Measurements from ENCODE around the gene PCCA.

PCCA gene

DNA sequence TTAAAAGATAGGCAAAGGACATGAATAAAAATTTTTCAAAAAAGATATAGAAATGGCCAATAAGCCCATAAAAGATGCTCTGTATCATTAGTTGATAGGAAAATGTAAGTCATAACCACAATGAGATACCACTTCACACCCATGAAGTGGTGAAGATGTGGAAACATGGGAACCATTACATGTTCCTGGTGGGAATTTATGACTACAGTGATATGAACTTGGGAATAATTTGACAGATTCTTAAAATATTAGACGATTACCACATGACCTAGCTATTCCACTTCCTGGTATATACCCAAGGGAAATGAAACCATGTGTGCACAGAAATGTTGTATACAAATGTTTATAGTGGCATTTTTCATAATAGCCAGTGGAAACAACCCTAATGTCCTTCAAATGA lies 267.5 kb downstream of the PCCA start:
- TF ChIP-seq, protein P1, sequence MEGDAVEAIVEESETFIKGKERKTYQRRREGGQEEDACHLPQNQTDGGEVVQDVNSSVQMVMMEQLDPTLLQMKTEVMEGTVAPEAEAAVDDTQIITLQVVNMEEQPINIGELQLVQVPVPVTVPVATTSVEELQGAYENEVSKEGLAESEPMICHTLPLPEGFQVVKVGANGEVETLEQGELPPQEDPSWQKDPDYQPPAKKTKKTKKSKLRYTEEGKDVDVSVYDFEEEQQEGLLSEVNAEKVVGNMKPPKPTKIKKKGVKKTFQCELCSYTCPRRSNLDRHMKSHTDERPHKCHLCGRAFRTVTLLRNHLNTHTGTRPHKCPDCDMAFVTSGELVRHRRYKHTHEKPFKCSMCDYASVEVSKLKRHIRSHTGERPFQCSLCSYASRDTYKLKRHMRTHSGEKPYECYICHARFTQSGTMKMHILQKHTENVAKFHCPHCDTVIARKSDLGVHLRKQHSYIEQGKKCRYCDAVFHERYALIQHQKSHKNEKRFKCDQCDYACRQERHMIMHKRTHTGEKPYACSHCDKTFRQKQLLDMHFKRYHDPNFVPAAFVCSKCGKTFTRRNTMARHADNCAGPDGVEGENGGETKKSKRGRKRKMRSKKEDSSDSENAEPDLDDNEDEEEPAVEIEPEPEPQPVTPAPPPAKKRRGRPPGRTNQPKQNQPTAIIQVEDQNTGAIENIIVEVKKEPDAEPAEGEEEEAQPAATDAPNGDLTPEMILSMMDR (IDR thresholded peaks at IDR 0.05; ENCODE audit: low read depth, low read length, missing control alignments), result no peak
- DNase-seq (ENCODE audit: extremely low read depth, low read depth), result no peak
- H3K4me3 ChIP-seq (replicated peaks; ENCODE audit: low read depth, low read length), result no peak overlapping the region

DNA sequence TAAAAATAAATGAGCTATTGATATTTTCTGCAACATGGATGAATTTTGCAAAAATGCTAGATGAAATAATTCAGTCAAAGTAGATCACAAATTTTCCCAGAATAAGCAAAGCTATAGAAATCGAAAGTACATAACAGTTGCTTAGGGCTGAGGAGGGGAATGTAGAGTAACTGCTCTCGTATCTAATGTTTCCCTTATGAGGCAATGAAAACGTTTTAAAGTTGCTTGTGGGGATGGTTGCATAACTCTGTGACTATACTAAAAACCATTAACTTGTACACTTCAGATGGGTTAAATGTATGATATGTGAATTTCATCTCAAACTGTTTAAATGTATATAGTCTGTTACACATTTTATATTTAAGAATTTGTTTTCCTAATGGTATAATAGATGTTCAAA lies 268.0 kb downstream of the PCCA start:
- H3K4me3 ChIP-seq (replicated peaks; ENCODE audit: low read depth, low read length), result no peak overlapping the region
- no peak for DNase-seq (ENCODE audit: extremely low read depth, low read depth)
- TF ChIP-seq, protein P1 (IDR thresholded peaks at IDR 0.05; ENCODE audit: low read depth, low read length, missing control alignments), result no peak

DNA sequence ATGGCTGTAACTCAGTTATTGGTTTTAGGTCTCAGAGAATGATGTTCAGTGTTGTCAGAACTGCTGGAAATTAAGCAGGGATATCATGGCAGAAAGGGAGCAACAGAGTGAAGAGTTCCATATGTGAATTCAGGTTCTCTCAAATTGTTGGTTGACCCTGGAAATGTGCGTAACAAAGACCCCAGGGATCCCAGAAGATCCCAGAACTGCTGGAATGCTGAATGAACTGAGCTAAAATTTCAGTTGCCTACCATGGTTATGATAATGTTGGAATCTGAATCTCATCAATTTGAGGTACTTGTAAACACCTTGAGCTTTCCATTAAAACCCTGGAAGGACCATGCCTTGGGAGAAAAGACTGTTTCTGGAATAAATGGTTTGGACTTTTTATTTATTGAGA lies 268.9 kb downstream of the PCCA start:
- TF ChIP-seq, protein P1 (IDR thresholded peaks at IDR 0.05; ENCODE audit: low read depth, low read length, missing control alignments), result no peak
- DNase-seq (ENCODE audit: extremely low read depth, low read depth), result no peak
- H3K4me3 ChIP-seq (replicated peaks; ENCODE audit: low read depth, low read length), result no peak overlapping the region

DNA sequence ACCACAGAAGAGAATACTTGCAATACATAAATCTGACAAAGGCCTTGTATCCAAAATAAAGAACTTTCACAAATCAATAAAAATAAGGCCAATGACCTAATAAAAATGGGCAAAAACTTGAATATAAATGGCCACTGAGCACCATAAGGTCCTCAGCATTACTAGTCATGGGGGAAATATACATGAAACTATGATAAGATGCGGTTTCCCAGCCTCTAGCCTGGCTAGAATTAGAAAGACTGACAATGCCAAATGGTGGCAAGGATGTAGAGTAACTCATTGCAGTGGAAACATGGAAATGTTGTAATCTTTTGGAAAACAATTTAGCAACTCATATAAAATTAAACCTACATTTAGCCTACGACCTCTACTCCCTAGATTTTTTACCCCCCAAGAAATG lies 272.6 kb downstream of the PCCA start:
- DNase-seq (ENCODE audit: extremely low read depth, low read depth), result no peak
- TF ChIP-seq, protein P1 (IDR thresholded peaks at IDR 0.05; ENCODE audit: low read depth, low read length, missing control alignments), result no peak
- H3K4me3 ChIP-seq (replicated peaks; ENCODE audit: low read depth, low read length), result no peak overlapping the region

DNA sequence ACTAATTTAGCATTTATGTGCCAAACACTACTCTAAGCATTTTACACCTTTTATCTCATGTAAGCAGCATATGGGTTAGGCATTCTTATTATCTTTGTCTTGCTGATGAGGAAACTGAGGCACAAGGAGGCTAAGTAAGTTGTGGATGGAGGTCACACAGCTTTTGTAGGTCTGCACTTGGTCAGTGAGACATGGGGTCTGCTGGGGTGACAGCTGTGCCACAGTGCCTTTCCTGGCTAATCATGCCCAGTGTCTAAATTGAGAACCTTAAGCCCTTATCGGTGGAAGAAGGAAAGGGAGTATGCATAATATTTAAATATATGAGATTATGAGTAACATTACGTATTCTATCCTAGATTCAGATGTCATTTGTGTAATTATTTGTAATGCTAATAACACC lies 273.5 kb downstream of the PCCA start:
- TF ChIP-seq, protein P1 (IDR thresholded peaks at IDR 0.05; ENCODE audit: low read depth, low read length, missing control alignments), result no peak
- H3K4me3 ChIP-seq (replicated peaks; ENCODE audit: low read depth, low read length), result no peak overlapping the region
- DNase-seq (ENCODE audit: extremely low read depth, low read depth), result no peak

DNA sequence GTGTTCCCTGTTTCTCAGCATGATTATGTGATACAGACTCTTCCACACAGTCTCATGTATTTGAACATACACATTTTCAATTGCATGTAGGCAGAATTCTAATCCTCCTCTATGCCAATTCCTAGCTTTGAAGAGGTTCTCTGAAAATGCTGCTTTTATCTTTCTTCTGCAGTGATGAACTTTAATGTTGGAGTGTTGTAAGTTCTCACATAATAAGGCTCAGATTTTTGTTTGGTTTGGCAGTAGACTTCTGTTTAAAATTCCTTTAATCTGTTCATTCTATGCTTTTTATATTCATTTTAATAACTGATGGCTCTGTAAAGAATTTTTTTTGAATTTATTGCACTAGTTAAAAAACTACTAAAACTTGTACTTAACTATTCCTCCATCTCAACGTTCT lies 273.9 kb downstream of the PCCA start:
- no peak for DNase-seq (ENCODE audit: extremely low read depth, low read depth)
- no peak overlapping the region for H3K4me3 ChIP-seq (replicated peaks; ENCODE audit: low read depth, low read length)
- TF ChIP-seq, protein P1 (IDR thresholded peaks at IDR 0.05; ENCODE audit: low read depth, low read length, missing control alignments), result no peak

DNA sequence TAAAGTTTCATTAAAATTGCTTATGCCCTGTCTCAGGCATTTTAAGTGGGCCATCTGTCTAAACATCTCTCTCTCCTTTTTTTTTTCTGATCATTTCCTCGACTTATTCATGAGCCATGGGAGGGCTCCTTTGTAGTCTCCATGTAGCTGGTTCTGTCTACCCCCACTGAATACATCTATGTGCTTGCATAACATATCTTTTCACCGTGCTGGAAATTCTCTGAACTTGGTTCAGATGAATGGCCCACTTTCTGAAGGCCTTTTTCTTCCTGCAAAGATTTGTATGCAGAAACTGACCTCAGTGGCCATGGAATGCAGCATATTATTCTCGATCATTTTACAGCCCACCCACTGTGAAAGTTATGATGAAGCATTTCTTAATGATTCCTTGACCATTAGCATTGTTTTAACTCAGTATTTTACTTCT lies 274.4 kb downstream of the PCCA start:
- no peak for DNase-seq (ENCODE audit: extremely low read depth, low read depth)
- TF ChIP-seq, protein P1 (IDR thresholded peaks at IDR 0.05; ENCODE audit: low read depth, low read length, missing control alignments), result no peak
- H3K4me3 ChIP-seq (replicated peaks; ENCODE audit: low read depth, low read length), result no peak overlapping the region
